ENCODE measurements around the gene PLVAP.

Gene PLVAP

GRCh38 chr19:17302391-17303166 is 74.6 kb downstream of the PLVAP start:
- DNase-seq (ENCODE audit: low read depth in 2 of 2): no peak

Measured in stimulated activated CD8-positive, alpha-beta memory T cell treated with anti-CD3 and anti-CD28 coated beads, Interleukin-2, amount 100 ng/mL, for 48 hours (primary cell).